ENCODE results near the gene CCDC148.
"Not testable (repeated sequence)": the region's sequence is repeated elsewhere in the genome, so short reads cannot be mapped to it uniquely, and the experiment has no call there.

CCDC148 gene

GRCh38 chr2:158276619-158277471 lies 179.7 kb downstream of the CCDC148 start:
- no peak for DNase-seq

GRCh38 chr2:158273791-158274190 lies 182.8 kb downstream of the CCDC148 start:
- no peak for DNase-seq

- DNase-seq = no peak
Measured at GRCh38 chr2:158270536-158270935, 186.0 kb downstream of the CCDC148 start.

GRCh38 chr2:158269143-158269542 lies 187.4 kb downstream of the CCDC148 start:
- no peak for DNase-seq

- DNase-seq = no peak
Measured at GRCh38 chr2:158266111-158266510, 190.4 kb downstream of the CCDC148 start.

- no peak for DNase-seq
Measured at GRCh38 chr2:158255257-158255656, 201.3 kb downstream of the CCDC148 start.

- DNase-seq = no peak
Measured at GRCh38 chr2:158253170-158253569, 203.4 kb downstream of the CCDC148 start.

- DNase-seq = no peak
Measured at GRCh38 chr2:158251356-158251755, 205.2 kb downstream of the CCDC148 start.

- DNase-seq = no peak
Measured at GRCh38 chr2:158243392-158243791, 213.2 kb downstream of the CCDC148 start.

- no peak for DNase-seq
Measured at GRCh38 chr2:158242280-158242679, 214.3 kb downstream of the CCDC148 start.

GRCh38 chr2:158240975-158241374 lies 215.6 kb downstream of the CCDC148 start:
- DNase-seq = no peak

- no peak for DNase-seq
Measured at GRCh38 chr2:158239271-158239670, 217.3 kb downstream of the CCDC148 start.

- no peak for DNase-seq
Measured at GRCh38 chr2:158234497-158234896, 222.1 kb downstream of the CCDC148 start.

GRCh38 chr2:158232476-158232875 lies 224.1 kb downstream of the CCDC148 start:
- no peak for DNase-seq

GRCh38 chr2:158228943-158229508 lies 227.5 kb downstream of the CCDC148 start:
- DNase-seq = peak in 2 of 4 experiments; percentile 12 to 37

GRCh38 chr2:158223066-158223465 lies 233.5 kb downstream of the CCDC148 start:
- not testable (repeated sequence) for DNase-seq

- peak in 3 of 4 experiments; percentile 4 to 24 (median 12) for DNase-seq
Measured at GRCh38 chr2:158221063-158222020, 235.2 kb downstream of the CCDC148 start.

GRCh38 chr2:158217593-158217992 lies 239.0 kb downstream of the CCDC148 start:
- DNase-seq = peak; percentile 8 to 67 (median 35)

GRCh38 chr2:158214431-158214830 lies 242.1 kb downstream of the CCDC148 start:
- DNase-seq = peak; percentile 63 to 92 (median 80)

- peak in 3 of 4 experiments; percentile 3 to 5 (median 3) for DNase-seq
Measured at GRCh38 chr2:158213773-158214172, 242.8 kb downstream of the CCDC148 start.

GRCh38 chr2:158212301-158212700 lies 244.3 kb downstream of the CCDC148 start:
- no peak for DNase-seq

- DNase-seq = no peak
Measured at GRCh38 chr2:158211502-158211901, 245.1 kb downstream of the CCDC148 start.

- DNase-seq = no peak
Measured at GRCh38 chr2:158207354-158207753, 249.2 kb downstream of the CCDC148 start.
